B cell (primary cell): Measurements from ENCODE around the gene SRCAP. TPM values are rescaled to one million over a fixed set of nuclear protein-coding genes. Genes with fewer than 3 reads are reported as not detected.
A peak's percentile ranks its signal among the peaks of the same experiment; 100 is the strongest.

Experiments
- ATAC-seq: fragments of 200-7000 bp; cut with Tn5 transposase; one replicate; pipeline ENCODE4 v1.10.0; 2021; ENCODE audit warnings: low read depth, mild to moderate bottlenecking, moderate number of reproducible peaks, moderate library complexity
- CTCF ChIA-PET: fragments of 350-600 bp; sonication (Branson Sonifier 250); formaldehyde crosslinking; loops from one replicate; lab custom pipeline; 2021; ENCODE audit warnings: antibody characterized with exemption, inconsistent platforms; lab: Charles Lee
- POLR2A ChIA-PET: fragments of 350-600 bp; sonication (Branson Sonifier 250); formaldehyde crosslinking; loops from one replicate; lab custom pipeline; 2021; ENCODE audit warnings: antibody characterized with exemption; lab: Charles Lee
- DNase-seq: peaks from one replicate; pipeline ENCODE4 v3.0.0; 2013
- H2AFZ ChIP-seq: 2 replicates; pipeline ENCODE4 v1.6.1; 2012; ENCODE audit warnings: mild to moderate bottlenecking, low read depth, low read length; ENCODE audit not compliant: insufficient read depth, poor library complexity, severe bottlenecking
- H3K27ac ChIP-seq, 2 donors: 1 replicate in 1 of 2; 2 replicates in 1 of 2; pipeline ENCODE4 v1.5.1; 2012 to 2013; ENCODE audit warnings: low read length in 2 of 2, mild to moderate bottlenecking in 2 of 2, moderate library complexity in 1 of 2
- H3K27me3 ChIP-seq, 4 experiments: fragments of 200-600 bp in 1 of 4; sonication (generic) in 1 of 4; replicated peaks in 1 of 4; 1 replicate in 2 of 4; 2 replicates in 2 of 4; pipeline versions ENCODE4 v1.6.1 to v1.7.0; 2013 to 2016; ENCODE audit warnings: low read length in 3 of 4, mild to moderate bottlenecking in 2 of 4, mixed read lengths in 1 of 4, moderate library complexity in 1 of 4; ENCODE audit not compliant: insufficient read depth in 4 of 4, control insufficient read depth in 3 of 4; ENCODE audit errors: control extremely low read depth in 1 of 4
- H3K36me3 ChIP-seq, 2 experiments: replicated peaks in 1 of 2; 1 replicate in 1 of 2; 2 replicates in 1 of 2; pipeline versions ENCODE4 v1.6.1 to v1.7.1; 2013; ENCODE audit warnings: low read length in 1 of 2; ENCODE audit not compliant: insufficient read depth in 2 of 2, control insufficient read depth in 1 of 2; ENCODE audit errors: control extremely low read depth in 1 of 2, extremely low read depth in 1 of 2
- H3K4me1 ChIP-seq, 2 donors: fragments of 200-600 bp in 1 of 2; sonication (generic) in 1 of 2; 1 replicate in 1 of 2; 2 replicates in 1 of 2; pipeline versions ENCODE4 v1.5.1 to v1.6.1; 2013 to 2017; ENCODE audit warnings: low read length in 2 of 2; ENCODE audit not compliant: control insufficient read depth in 2 of 2, insufficient read depth in 2 of 2
- H3K4me2 ChIP-seq: replicated peaks from 2 replicates; pipeline ENCODE3; 2012; ENCODE audit warnings: mild to moderate bottlenecking, low read depth, low read length; ENCODE audit not compliant: poor library complexity, severe bottlenecking
- H3K4me3 ChIP-seq, 5 experiments: fragments of 200-600 bp in 1 of 5; sonication (generic) in 1 of 5; 1 replicate in 3 of 5; 2 replicates in 2 of 5; pipeline versions ENCODE4 v1.5.1 to v1.7.0; 2011 to 2016; ENCODE audit warnings: low read length in 4 of 5, mild to moderate bottlenecking in 4 of 5, low read depth in 2 of 5, control low read depth in 1 of 5, moderate library complexity in 1 of 5; ENCODE audit not compliant: insufficient read depth in 1 of 5; ENCODE audit errors: control extremely low read depth in 1 of 5, extremely low read depth in 1 of 5
- H3K79me2 ChIP-seq: fragments of 200-600 bp; sonication (generic); one replicate; pipeline ENCODE4 v1.6.0; 2016; ENCODE audit warnings: low read length; ENCODE audit not compliant: control insufficient read depth, insufficient read depth
- H3K9ac ChIP-seq: fragments of 200-600 bp; sonication (generic); 2 replicates; pipeline ENCODE4 v1.6.1; 2017; ENCODE audit warnings: mild to moderate bottlenecking, low read length, moderate library complexity
- H3K9me3 ChIP-seq, 3 donors: one replicate each; pipeline versions ENCODE4 v1.6.1 to v1.7.1; 2013; ENCODE audit warnings: low read length in 2 of 3; ENCODE audit not compliant: control insufficient read depth in 2 of 3, insufficient read depth in 1 of 3; ENCODE audit errors: control extremely low read depth in 1 of 3
- H4K20me1 ChIP-seq: 2 replicates; pipeline ENCODE4 v1.6.0; 2012; ENCODE audit warnings: mild to moderate bottlenecking, low read length; ENCODE audit not compliant: insufficient read depth, control insufficient read depth, poor library complexity, severe bottlenecking
- H3K27ac Mint-ChIP-seq: one replicate; pipeline ENCODE4 v1.8.0; 2021; ENCODE audit warnings: mixed read lengths
- H3K27me3 Mint-ChIP-seq: one replicate; pipeline ENCODE4 v1.8.0; 2021; ENCODE audit warnings: mixed read lengths
- H3K4me1 Mint-ChIP-seq: one replicate; pipeline ENCODE4 v1.8.0; 2021; ENCODE audit warnings: mixed read lengths
- H3K4me3 Mint-ChIP-seq: one replicate; pipeline ENCODE4 v1.8.0; 2021; ENCODE audit warnings: mixed read lengths
- H3K9me3 Mint-ChIP-seq: one replicate; pipeline ENCODE4 v1.8.0; 2022; ENCODE audit warnings: mixed read lengths; ENCODE audit not compliant: insufficient read depth
- CTCF ChIP-seq: fragments of 200-600 bp; IDR thresholded peaks from one replicate; pipeline ENCODE4 v1.8.0; 2022; ENCODE audit warnings: antibody characterized with exemption, mild to moderate bottlenecking
- EZH2 ChIP-seq: IDR thresholded peaks from 2 replicates; pipeline ENCODE4 v1.6.1; 2012; ENCODE audit warnings: borderline replicate concordance, low read depth, mild to moderate bottlenecking, moderate library complexity, low read length; ENCODE audit not compliant: insufficient read depth, poor library complexity, severe bottlenecking
- WGBS: methylation state at CpG from one replicate; pipeline ENCODE4 v1.1.5; 2013; ENCODE audit warnings: missing lambda C conversion rate; ENCODE audit not compliant: insufficient coverage; 5-methylcytosine and 5-hydroxymethylcytosine counted together
- intact Hi-C: fragments of 100-400 bp; cut with micrococcal nuclease; formaldehyde crosslinking; loops from one replicate; pipeline ENCODE4 v1.10.0; 2022
- polyA plus RNA-seq: library from polyadenylated mRNA; depleted of rRNA; stranded (reverse); fragments of >200 nt; gene quantifications from 2 replicates; pipeline ENCODE4 v1.2.3, GENCODE V29; 2012
- total RNA-seq, 2 donors: library from RNA; stranded (reverse); fragments of 120-200 nt in 1 of 2; gene quantifications; 1 replicate in 1 of 2; 2 replicates in 1 of 2; pipeline versions ENCODE4 v1.2.3 to v1.2.4, GENCODE V29; 2013 to 2022

SRCAP gene
- total and polyA plus RNA-seq, 2 donors (not counting 1 experiment from before 2014, with no cell fraction given), result 20.9 to 145 TPM

- peaks cover 44% of the 10 kb centered on the region for H3K79me2 ChIP-seq
- H3K4me1 ChIP-seq, result peaks cover 19 to 25% of the 10 kb centered on the region in 2 donors
- peaks cover 5 to 22% of the 10 kb centered on the region in 2 experiments for H3K36me3 ChIP-seq
- DNase-seq (no peak), ATAC-seq (peak; percentile 84)
- peak overlapping the region; percentile 95 for H3K4me3 Mint-ChIP-seq
- intact Hi-C loops, result loop anchor here (1.0 to 10.0 kb wide), 16 partner anchors 19 to 725 kb away; partner anchors contain the start of genes ALDOA, CFAP119, DCTPP1 and FBRS
- peaks cover 23% of the 10 kb centered on the region for H4K20me1 ChIP-seq
- H2AFZ ChIP-seq, result peak overlapping the region; percentile 86
- H3K27me3 Mint-ChIP-seq, result no peaks in the 10 kb centered on the region
- H3K4me3 ChIP-seq, result peak overlapping the region; percentile 16 to 100 (median 96)
- peak overlapping the region; percentile 92 for H3K4me2 ChIP-seq
- TF ChIP-seq CTCF (no peak), EZH2 (no peak)
- ChIA-PET POLR2A (interaction anchor here (0.6 to 3.4 kb wide), 4 partner anchors 24 to 50 kb away, joined by 3 to 41 read pairs (median 6); partner anchors contain the start of genes FBRS, PHKG2 and PRR14), CTCF (interaction anchor here (0.6 to 2.8 kb wide), 10 partner anchors 11 to 268 kb away, joined by 3 to 29 read pairs (median 4); partner anchors contain the start of genes DCTPP1, FBRS and PRR14)
- WGBS, result 21% methylated on average over 20 of the region's 26 CpGs
- no peaks in the 10 kb centered on the region for H3K9me3 Mint-ChIP-seq
- H3K27ac ChIP-seq, result peak overlapping the region; percentile 100
- peaks cover 29% of the 10 kb centered on the region for H3K4me1 Mint-ChIP-seq
- H3K27ac Mint-ChIP-seq, result peak overlapping the region; percentile 100
- H3K27me3 ChIP-seq, result no peaks in the 10 kb centered on the region
- peak overlapping the region; percentile 100 for H3K9ac ChIP-seq
- H3K9me3 ChIP-seq, result no peaks in the 10 kb centered on the region
Observed at GRCh38 chr16:30697264-30698138, 1.5 kb upstream of the SRCAP start.
